Mucosa of descending colon (tissue), 3 donors: ENCODE measurements around the gene BICC1. TPM values are rescaled to one million over a fixed set of nuclear protein-coding genes. Genes with fewer than 3 reads are reported as not detected.

Source experiments
- ATAC-seq: fragments of 200-7000 bp; cut with Tn5 transposase; one replicate; pipeline ENCODE4 v1.9.1; 2020; ENCODE audit warnings: mild to moderate bottlenecking, moderate library complexity
- DNase-seq, 3 donors: peaks; one replicate each; pipeline ENCODE4 v3.0.0-alpha.2; 2020
- H3K36me3 ChIP-seq: fragments of 200-600 bp; one replicate; pipeline ENCODE4 v1.8.0; 2021; ENCODE audit warnings: low read depth, mild to moderate bottlenecking
- H3K4me1 ChIP-seq: fragments of 200-600 bp; one replicate; pipeline ENCODE4 v1.8.0; 2021; ENCODE audit warnings: low read depth, mild to moderate bottlenecking
- H3K4me3 ChIP-seq: fragments of 200-600 bp; one replicate; pipeline ENCODE4 v1.8.0; 2021; ENCODE audit warnings: mild to moderate bottlenecking
- H3K9me3 ChIP-seq: fragments of 200-600 bp; one replicate; pipeline ENCODE4 v1.8.0; 2021; ENCODE audit warnings: mild to moderate bottlenecking
- intact Hi-C, 2 donors: fragments of 100-400 bp; cut with DNase I in 1 of 2; cut with micrococcal nuclease in 1 of 2; formaldehyde crosslinking; loops; one replicate each; pipeline versions ENCODE4 v1.11.0 to v1.11.1; 2022; cut with DNase I, micrococcal nuclease
- total RNA-seq, 3 donors: library from RNA; stranded (reverse); fragmentation: NEBNext Ultra II Directional in 2 of 3; extraction: Animal tissue kit (Norgen Biotek cat#: 25700) in 2 of 3; gene quantifications; one replicate each; pipeline versions ENCODE4 v1.2.1 to v1.2.4, GENCODE V29; 2021 to 2023
- TF ChIP-seq, protein P1 (sequence below): fragments of 200-600 bp; IDR thresholded peaks from one replicate; pipeline ENCODE4 v1.8.0; 2022; ENCODE audit warnings: antibody characterized with exemption, mild to moderate bottlenecking
- donor health status: DM: no; HTN: no; CAD: no; lungs with moderate emphysema.
- donor health status: DM: no; HTN: no; CAD: no.
- donor health status: DM: no; HTN: yes; CAD: no.

The BICC1 gene
- total RNA-seq, 3 donors from 2014 or later: 1.1 to 5.9 (median 3.5) TPM

GRCh38 chr10:58647376-58648112, 134.9 kb downstream of the BICC1 start:
- Histone ChIP-seq H3K36me3 (no peaks in the 10 kb centered on the region), H3K4me1 (no peaks in the 10 kb centered on the region), H3K9me3 (no peaks in the 10 kb centered on the region), H3K4me3 (no peak overlapping the region)
- TF ChIP-seq, protein P1, sequence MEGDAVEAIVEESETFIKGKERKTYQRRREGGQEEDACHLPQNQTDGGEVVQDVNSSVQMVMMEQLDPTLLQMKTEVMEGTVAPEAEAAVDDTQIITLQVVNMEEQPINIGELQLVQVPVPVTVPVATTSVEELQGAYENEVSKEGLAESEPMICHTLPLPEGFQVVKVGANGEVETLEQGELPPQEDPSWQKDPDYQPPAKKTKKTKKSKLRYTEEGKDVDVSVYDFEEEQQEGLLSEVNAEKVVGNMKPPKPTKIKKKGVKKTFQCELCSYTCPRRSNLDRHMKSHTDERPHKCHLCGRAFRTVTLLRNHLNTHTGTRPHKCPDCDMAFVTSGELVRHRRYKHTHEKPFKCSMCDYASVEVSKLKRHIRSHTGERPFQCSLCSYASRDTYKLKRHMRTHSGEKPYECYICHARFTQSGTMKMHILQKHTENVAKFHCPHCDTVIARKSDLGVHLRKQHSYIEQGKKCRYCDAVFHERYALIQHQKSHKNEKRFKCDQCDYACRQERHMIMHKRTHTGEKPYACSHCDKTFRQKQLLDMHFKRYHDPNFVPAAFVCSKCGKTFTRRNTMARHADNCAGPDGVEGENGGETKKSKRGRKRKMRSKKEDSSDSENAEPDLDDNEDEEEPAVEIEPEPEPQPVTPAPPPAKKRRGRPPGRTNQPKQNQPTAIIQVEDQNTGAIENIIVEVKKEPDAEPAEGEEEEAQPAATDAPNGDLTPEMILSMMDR: no peak
- DNase-seq (no peak), ATAC-seq (no peak)
- intact Hi-C loops: no loop called here

- DNase-seq (no peak), ATAC-seq (no peak)
- no peaks in the 10 kb centered on the region for H3K9me3 ChIP-seq
- TF ChIP-seq, protein P1: no peak
- no peak overlapping the region for H3K4me3 ChIP-seq
- no peaks in the 10 kb centered on the region for H3K36me3 ChIP-seq
- H3K4me1 ChIP-seq: no peaks in the 10 kb centered on the region
- intact Hi-C loops: no loop called here
Observed at GRCh38 chr10:58648131-58648530, 135.5 kb downstream of the BICC1 start.

GRCh38 chr10:58651040-58651439, 138.4 kb downstream of the BICC1 start:
- Histone ChIP-seq H3K9me3 (no peaks in the 10 kb centered on the region), H3K36me3 (no peaks in the 10 kb centered on the region), H3K4me1 (no peaks in the 10 kb centered on the region), H3K4me3 (no peak overlapping the region)
- intact Hi-C loops: no loop called here
- TF ChIP-seq, protein P1: no peak
- ATAC-seq (no peak), DNase-seq (no peak)

- no peaks in the 10 kb centered on the region for H3K4me1 ChIP-seq
- intact Hi-C loops: no loop called here
- H3K4me3 ChIP-seq: no peak overlapping the region
Observed at GRCh38 chr10:58651742-58652141, 139.1 kb downstream of the BICC1 start.

DNA sequence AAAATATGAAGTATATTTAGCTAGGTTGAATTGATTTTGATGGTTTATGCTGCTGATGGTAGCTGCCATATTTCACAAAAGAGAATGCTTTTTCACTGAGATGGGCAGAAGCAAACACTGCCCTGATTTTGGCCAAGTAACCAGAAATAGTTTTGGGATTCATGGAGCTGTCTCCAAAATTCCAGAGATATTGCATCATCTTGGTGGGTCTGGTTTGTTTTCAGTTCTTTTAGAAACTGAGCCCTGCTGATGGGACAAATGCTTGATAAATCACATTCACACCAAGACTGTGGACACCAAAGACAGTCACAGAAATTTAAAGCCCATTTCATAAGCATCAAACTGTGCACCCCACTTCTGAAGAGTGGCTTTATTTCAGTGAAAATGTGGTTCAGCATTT, 140.5 kb downstream of the BICC1 start:
- TF ChIP-seq, protein P1: no peak
- H3K36me3 ChIP-seq: no peaks in the 10 kb centered on the region
- no peaks in the 10 kb centered on the region for H3K4me1 ChIP-seq
- no peak for DNase-seq
- H3K4me3 ChIP-seq: no peak overlapping the region
- no peak for ATAC-seq
- no peaks in the 10 kb centered on the region for H3K9me3 ChIP-seq
- intact Hi-C loops: no loop called here

More at GRCh38 chr10:58651742-58652141, 139.1 kb downstream of the BICC1 start:
- DNase-seq: no peak
- TF ChIP-seq, protein P1: no peak
- Histone ChIP-seq H3K36me3 (no peaks in the 10 kb centered on the region), H3K9me3 (no peaks in the 10 kb centered on the region)
- ATAC-seq: no peak
